Left ventricle myocardium inferior (tissue), 1 donor: ENCODE data around the gene COL4A6. TPM values are rescaled to one million over a fixed set of nuclear protein-coding genes. Genes with fewer than 3 reads are reported as not detected.

Source experiments
- DNase-seq: peaks from one replicate; pipeline ENCODE4 v3.0.0-alpha.2; 2020
- H3K27ac ChIP-seq: fragments of 200-600 bp; replicated peaks from 2 replicates; pipeline ENCODE4 v1.8.0; 2021
- H3K27me3 ChIP-seq: fragments of 200-600 bp; 2 replicates; pipeline ENCODE4 v1.8.0; 2021; ENCODE audit warnings: low read depth
- H3K36me3 ChIP-seq: fragments of 200-600 bp; 2 replicates; pipeline ENCODE4 v1.8.0; 2021
- H3K4me1 ChIP-seq: fragments of 200-600 bp; 2 replicates; pipeline ENCODE4 v1.8.0; 2021
- H3K4me3 ChIP-seq: fragments of 200-600 bp; 2 replicates; pipeline ENCODE4 v1.8.0; 2021; ENCODE audit warnings: mild to moderate bottlenecking, moderate library complexity
- H3K9me3 ChIP-seq: fragments of 200-600 bp; replicated peaks from 2 replicates; pipeline ENCODE4 v1.8.0; 2021
- intact Hi-C: fragments of 100-400 bp; cut with micrococcal nuclease; formaldehyde crosslinking; loops from one replicate; pipeline ENCODE4 v1.11.0; 2022
- total RNA-seq: library from RNA; stranded (reverse); fragmentation: NEBNext Ultra II Directional; extraction: Animal tissue kit (Norgen Biotek cat#: 25700); gene quantifications from one replicate; pipeline ENCODE4 v1.2.1, GENCODE V29; 2021
- TF ChIP-seq, protein P1 (sequence below): fragments of 200-600 bp; IDR thresholded peaks from 2 replicates; pipeline ENCODE4 v1.8.0; 2021; ENCODE audit warnings: antibody characterized with exemption, mild to moderate bottlenecking, borderline replicate concordance
- donor health status: DM: no; HTN: yes; CAD: no; lungs with severe emphysema.

COL4A6 gene
- total RNA-seq, 1 donor from 2014 or later: 9.8 TPM

DNA sequence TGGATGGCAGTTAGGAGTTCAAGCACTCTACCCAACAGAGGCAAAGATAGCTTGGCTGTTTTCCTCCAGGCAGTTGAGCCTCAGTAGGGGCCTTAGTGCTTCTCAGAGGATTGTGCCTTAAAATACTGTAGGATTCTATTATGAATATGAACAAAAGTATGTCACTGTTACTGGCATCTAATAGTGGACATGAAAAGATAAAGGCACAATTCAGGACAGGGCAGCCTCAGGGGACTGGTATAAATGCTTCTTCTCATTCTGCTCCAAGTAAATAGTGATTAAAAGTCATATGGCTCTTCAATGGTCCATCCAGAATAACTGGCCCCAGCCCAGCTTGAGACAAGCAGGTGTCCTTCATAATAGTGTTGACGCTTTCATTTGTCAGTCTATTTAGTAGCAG lies 17.7 kb downstream of the COL4A6 start:
- intact Hi-C loops: no loop called here
- Histone ChIP-seq H3K9me3 (no peaks in the 10 kb centered on the region), H3K27ac (no peak overlapping the region), H3K27me3 (no peaks in the 10 kb centered on the region), H3K4me1 (no peaks in the 10 kb centered on the region), H3K4me3 (no peak overlapping the region), H3K36me3 (no peaks in the 10 kb centered on the region)
- no peak for DNase-seq
- TF ChIP-seq, protein P1, sequence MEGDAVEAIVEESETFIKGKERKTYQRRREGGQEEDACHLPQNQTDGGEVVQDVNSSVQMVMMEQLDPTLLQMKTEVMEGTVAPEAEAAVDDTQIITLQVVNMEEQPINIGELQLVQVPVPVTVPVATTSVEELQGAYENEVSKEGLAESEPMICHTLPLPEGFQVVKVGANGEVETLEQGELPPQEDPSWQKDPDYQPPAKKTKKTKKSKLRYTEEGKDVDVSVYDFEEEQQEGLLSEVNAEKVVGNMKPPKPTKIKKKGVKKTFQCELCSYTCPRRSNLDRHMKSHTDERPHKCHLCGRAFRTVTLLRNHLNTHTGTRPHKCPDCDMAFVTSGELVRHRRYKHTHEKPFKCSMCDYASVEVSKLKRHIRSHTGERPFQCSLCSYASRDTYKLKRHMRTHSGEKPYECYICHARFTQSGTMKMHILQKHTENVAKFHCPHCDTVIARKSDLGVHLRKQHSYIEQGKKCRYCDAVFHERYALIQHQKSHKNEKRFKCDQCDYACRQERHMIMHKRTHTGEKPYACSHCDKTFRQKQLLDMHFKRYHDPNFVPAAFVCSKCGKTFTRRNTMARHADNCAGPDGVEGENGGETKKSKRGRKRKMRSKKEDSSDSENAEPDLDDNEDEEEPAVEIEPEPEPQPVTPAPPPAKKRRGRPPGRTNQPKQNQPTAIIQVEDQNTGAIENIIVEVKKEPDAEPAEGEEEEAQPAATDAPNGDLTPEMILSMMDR: no peak

DNA sequence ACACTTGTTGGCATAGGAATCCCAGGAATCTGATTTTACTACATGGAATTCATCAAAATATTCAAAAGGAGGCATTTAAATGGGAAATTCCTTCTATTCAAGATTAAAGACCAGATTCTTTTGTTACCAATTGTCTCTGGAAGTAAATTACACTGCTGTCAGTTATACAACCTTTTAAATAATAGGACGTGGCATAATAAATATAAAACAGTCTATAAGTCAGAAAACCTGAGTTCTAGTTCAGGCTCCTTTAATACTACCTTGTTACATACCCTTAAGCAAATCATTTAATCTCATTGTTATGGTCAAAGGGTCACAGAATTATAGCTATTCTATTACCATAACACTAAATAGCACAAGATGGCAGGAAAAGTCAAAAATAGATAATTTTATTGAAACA lies 18.8 kb downstream of the COL4A6 start:
- TF ChIP-seq, protein P1: no peak
- H3K4me1 ChIP-seq: no peaks in the 10 kb centered on the region
- intact Hi-C loops: no loop called here
- H3K9me3 ChIP-seq: no peaks in the 10 kb centered on the region
- H3K27ac ChIP-seq: no peak overlapping the region
- no peaks in the 10 kb centered on the region for H3K27me3 ChIP-seq
- H3K36me3 ChIP-seq: no peaks in the 10 kb centered on the region
- H3K4me3 ChIP-seq: no peak overlapping the region
- no peak for DNase-seq

DNA sequence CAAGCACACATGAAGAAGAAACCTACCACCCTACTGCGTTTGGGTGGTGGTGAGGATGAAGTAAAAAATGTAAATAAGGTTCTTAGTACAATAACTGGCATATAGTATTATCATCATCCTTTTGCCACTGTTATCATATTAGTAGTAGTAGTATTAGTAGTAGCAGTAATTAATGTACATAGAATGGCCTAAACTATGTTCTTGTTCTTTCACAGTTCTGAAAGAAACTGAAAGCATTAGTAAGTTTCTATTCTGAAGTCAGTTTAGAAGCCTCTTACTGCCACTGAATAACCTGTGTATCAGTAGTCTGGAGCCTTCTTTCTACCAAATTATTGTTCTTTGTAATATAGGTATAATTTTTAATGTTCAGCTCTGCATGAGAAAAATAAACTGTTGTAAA lies 21.0 kb downstream of the COL4A6 start:
- no peaks in the 10 kb centered on the region for H3K36me3 ChIP-seq
- DNase-seq: no peak
- no peaks in the 10 kb centered on the region for H3K9me3 ChIP-seq
- intact Hi-C loops: no loop called here
- H3K27ac ChIP-seq: no peak overlapping the region
- H3K4me1 ChIP-seq: no peaks in the 10 kb centered on the region
- no peak overlapping the region for H3K4me3 ChIP-seq
- TF ChIP-seq, protein P1: no peak
- H3K27me3 ChIP-seq: no peaks in the 10 kb centered on the region

DNA sequence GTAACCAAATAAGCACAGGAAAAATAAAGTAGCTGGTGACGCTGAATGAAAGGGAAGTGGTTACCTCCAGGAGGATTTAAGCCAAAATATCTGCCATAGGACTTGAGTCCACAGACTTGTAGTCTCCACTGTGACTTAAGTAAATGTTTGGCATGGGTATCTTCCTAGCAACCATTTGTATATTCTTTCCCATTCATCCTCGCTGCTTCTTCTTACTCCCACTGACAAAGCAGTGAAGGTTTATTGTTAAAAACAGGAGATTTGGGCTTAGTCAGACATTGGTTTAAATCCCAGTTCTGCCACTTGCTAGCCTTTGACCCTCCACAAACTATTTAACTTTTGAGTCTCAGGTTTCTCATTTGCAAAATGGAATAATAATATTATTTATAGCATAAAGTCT lies 22.3 kb downstream of the COL4A6 start:
- TF ChIP-seq, protein P1: no peak
- no peak overlapping the region for H3K27ac ChIP-seq
- H3K27me3 ChIP-seq: no peaks in the 10 kb centered on the region
- intact Hi-C loops: no loop called here
- no peaks in the 10 kb centered on the region for H3K36me3 ChIP-seq
- H3K4me3 ChIP-seq: no peak overlapping the region
- no peaks in the 10 kb centered on the region for H3K9me3 ChIP-seq
- no peaks in the 10 kb centered on the region for H3K4me1 ChIP-seq
- no peak for DNase-seq

DNA sequence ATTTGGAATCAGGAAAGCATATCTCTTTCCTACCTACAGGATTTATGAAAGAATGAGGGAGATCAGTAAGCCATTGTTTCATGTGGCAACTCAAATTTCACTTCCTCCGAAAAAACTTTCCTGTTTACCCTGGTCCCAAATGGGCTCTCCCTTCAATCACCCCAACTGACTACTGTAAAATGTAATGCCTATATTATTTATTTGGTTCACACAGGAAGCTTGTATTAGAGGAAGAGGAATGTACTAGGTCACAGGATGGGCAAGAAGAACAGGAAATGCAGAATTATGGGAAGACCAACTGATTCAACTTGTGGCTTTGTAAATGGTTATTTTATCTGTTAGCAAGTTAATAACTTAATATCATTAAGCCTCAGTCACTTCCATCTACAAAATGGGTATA lies 23.1 kb downstream of the COL4A6 start:
- Histone ChIP-seq H3K9me3 (no peaks in the 10 kb centered on the region), H3K4me3 (no peak overlapping the region), H3K4me1 (no peaks in the 10 kb centered on the region), H3K27ac (no peak overlapping the region), H3K36me3 (no peaks in the 10 kb centered on the region), H3K27me3 (no peaks in the 10 kb centered on the region)
- TF ChIP-seq, protein P1: no peak
- DNase-seq: no peak
- intact Hi-C loops: no loop called here

DNA sequence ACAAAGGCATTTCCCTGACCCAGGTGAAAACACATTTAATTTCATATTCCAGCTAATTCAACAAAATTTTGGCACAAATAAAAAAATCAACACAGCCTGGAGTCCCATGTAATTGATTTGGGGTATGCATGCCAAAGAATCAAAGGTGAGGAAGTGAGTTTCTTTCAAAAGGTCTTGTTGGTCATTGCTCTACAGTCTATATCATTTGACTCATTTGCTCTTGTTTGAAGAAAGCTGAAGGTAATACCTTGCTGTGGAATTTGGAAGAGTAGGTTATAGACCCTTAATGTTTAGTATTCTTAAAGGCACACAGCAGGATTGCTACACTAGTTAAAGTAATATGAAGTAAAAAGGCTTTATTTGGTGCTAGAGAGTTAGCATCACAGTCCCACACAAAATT lies 25.4 kb downstream of the COL4A6 start:
- H3K27ac ChIP-seq: no peak overlapping the region
- DNase-seq: no peak
- TF ChIP-seq, protein P1: no peak
- no peaks in the 10 kb centered on the region for H3K36me3 ChIP-seq
- no peaks in the 10 kb centered on the region for H3K9me3 ChIP-seq
- intact Hi-C loops: no loop called here
- H3K27me3 ChIP-seq: no peaks in the 10 kb centered on the region
- no peak overlapping the region for H3K4me3 ChIP-seq
- H3K4me1 ChIP-seq: no peaks in the 10 kb centered on the region
